MM.1S (cell line): ENCODE data around the gene ZNF658.
"Not testable (repeated sequence)": the region's sequence is repeated elsewhere in the genome, so short reads cannot be mapped to it uniquely, and the experiment has no call there.

Experiments used
- EZH2 ChIP-seq: fragments of 300-600 bp; sonication (generic); optimal IDR thresholded peaks from 2 replicates; pipeline ENCODE3; 2017; ENCODE audit warnings: low read depth, mild to moderate bottlenecking, antibody characterized with exemption, low read length, mixed read lengths
- EZH2phosphoT487 ChIP-seq: fragments of 300-600 bp; sonication (generic); IDR thresholded peaks from 2 replicates; pipeline ENCODE4 v1.6.1; 2018; ENCODE audit warnings: antibody characterized with exemption, low read length
- TF ChIP-seq, protein P1 (sequence below): fragments of 300-600 bp; sonication (generic); IDR thresholded peaks from 2 replicates; pipeline ENCODE4 v1.5.1; 2016; ENCODE audit warnings: antibody characterized with exemption, low read length, mixed read lengths

DNA sequence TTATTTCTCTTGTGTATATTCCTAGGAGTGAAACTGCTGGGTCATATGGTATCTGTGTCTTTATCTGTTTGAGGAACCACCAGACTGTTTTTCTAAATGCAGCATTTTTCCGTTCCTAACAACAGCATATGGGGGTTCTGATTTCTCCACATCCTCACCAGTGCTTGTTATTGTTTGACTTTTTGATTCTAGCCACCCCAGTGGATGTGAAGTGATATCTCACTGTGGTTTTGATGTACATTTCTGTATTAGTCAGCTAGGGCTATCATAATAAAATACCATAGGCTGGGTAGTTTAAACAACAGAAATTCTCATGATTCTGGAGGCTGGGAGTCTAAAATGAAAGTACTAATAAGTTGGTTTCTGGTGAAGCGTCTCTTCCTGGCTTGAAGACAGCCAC lies 9.0 kb downstream of the ZNF658 start:
- not testable (repeated sequence) for TF ChIP-seq EZH2phosphoT487, EZH2
- TF ChIP-seq, protein P1, sequence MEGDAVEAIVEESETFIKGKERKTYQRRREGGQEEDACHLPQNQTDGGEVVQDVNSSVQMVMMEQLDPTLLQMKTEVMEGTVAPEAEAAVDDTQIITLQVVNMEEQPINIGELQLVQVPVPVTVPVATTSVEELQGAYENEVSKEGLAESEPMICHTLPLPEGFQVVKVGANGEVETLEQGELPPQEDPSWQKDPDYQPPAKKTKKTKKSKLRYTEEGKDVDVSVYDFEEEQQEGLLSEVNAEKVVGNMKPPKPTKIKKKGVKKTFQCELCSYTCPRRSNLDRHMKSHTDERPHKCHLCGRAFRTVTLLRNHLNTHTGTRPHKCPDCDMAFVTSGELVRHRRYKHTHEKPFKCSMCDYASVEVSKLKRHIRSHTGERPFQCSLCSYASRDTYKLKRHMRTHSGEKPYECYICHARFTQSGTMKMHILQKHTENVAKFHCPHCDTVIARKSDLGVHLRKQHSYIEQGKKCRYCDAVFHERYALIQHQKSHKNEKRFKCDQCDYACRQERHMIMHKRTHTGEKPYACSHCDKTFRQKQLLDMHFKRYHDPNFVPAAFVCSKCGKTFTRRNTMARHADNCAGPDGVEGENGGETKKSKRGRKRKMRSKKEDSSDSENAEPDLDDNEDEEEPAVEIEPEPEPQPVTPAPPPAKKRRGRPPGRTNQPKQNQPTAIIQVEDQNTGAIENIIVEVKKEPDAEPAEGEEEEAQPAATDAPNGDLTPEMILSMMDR = not testable (repeated sequence)
